Mesenchymal stem cell (in vitro differentiated cells and primary cell): ENCODE results near the gene VIPR2.

Experiments used
- DNase-seq: peaks from one replicate; pipeline ENCODE4 v3.0.0-alpha.2; 2013
- H2AFZ ChIP-seq: one replicate; pipeline ENCODE4 v1.6.1; 2013; ENCODE audit warnings: low read depth, mild to moderate bottlenecking, control low read depth, inconsistent platforms, low read length, moderate library complexity
- H2AK5ac ChIP-seq: 2 replicates; pipeline ENCODE4 v1.6.1; 2013; ENCODE audit warnings: low read length, moderate library complexity, mild to moderate bottlenecking, inconsistent platforms; ENCODE audit not compliant: severe bottlenecking
- H2BK120ac ChIP-seq: one replicate; pipeline ENCODE4 v1.6.1; 2013; ENCODE audit warnings: low read depth, mild to moderate bottlenecking, inconsistent platforms, low read length, moderate library complexity
- H2BK12ac ChIP-seq, 2 experiments: one replicate each; pipeline ENCODE4 v1.6.1; 2013; ENCODE audit warnings: inconsistent platforms in 2 of 2, low read length in 2 of 2, mild to moderate bottlenecking in 2 of 2, moderate library complexity in 2 of 2, control low read depth in 1 of 2
- H2BK15ac ChIP-seq: one replicate; pipeline ENCODE4 v1.6.1; 2013; ENCODE audit warnings: mild to moderate bottlenecking, low read depth, inconsistent platforms; ENCODE audit not compliant: poor library complexity, severe bottlenecking
- H2BK5ac ChIP-seq: 2 replicates; pipeline ENCODE4 v1.6.1; 2013; ENCODE audit warnings: low read depth, mild to moderate bottlenecking, low read length, control low read depth, inconsistent platforms; ENCODE audit not compliant: poor library complexity, severe bottlenecking
- H3K14ac ChIP-seq, 2 experiments: one replicate each; pipeline ENCODE4 v1.6.1; 2013; ENCODE audit warnings: inconsistent platforms in 2 of 2, low read length in 2 of 2, control low read depth in 1 of 2, mild to moderate bottlenecking in 1 of 2, moderate library complexity in 1 of 2
- H3K18ac ChIP-seq, 2 experiments: one replicate each; pipeline ENCODE4 v1.6.1; 2013; ENCODE audit warnings: inconsistent platforms in 2 of 2, low read length in 2 of 2, control low read depth in 1 of 2, low read depth in 1 of 2, mild to moderate bottlenecking in 1 of 2
- H3K23ac ChIP-seq, 2 experiments: one replicate each; pipeline ENCODE4 v1.6.1; 2013; ENCODE audit warnings: inconsistent platforms in 2 of 2, low read length in 2 of 2, mild to moderate bottlenecking in 2 of 2, moderate library complexity in 2 of 2, control low read depth in 1 of 2
- H3K27ac ChIP-seq: 2 replicates; pipeline ENCODE4 v1.5.1; 2013; ENCODE audit warnings: mild to moderate bottlenecking, moderate library complexity, low read length, control low read depth, inconsistent platforms; ENCODE audit not compliant: poor library complexity, severe bottlenecking
- H3K27me3 ChIP-seq, 2 experiments: 2 replicates each; pipeline versions ENCODE4 v1.6.1 to v1.7.0; 2013; ENCODE audit warnings: low read length in 2 of 2, mild to moderate bottlenecking in 2 of 2, moderate library complexity in 2 of 2, control low read depth in 1 of 2, inconsistent platforms in 1 of 2; ENCODE audit not compliant: control insufficient read depth in 1 of 2, insufficient read depth in 1 of 2
- H3K36me3 ChIP-seq, 2 experiments: 2 replicates each; pipeline versions ENCODE4 v1.6.1 to v1.7.0; 2013; ENCODE audit warnings: low read length in 2 of 2, control low read depth in 1 of 2, inconsistent platforms in 1 of 2, low read depth in 1 of 2, mild to moderate bottlenecking in 1 of 2; ENCODE audit not compliant: insufficient read depth in 2 of 2, control insufficient read depth in 1 of 2
- H3K4ac ChIP-seq, 2 experiments: one replicate each; pipeline ENCODE4 v1.6.1; 2013; ENCODE audit warnings: inconsistent platforms in 2 of 2, low read length in 2 of 2, mild to moderate bottlenecking in 2 of 2, moderate library complexity in 2 of 2, control low read depth in 1 of 2, low read depth in 1 of 2
- H3K4me1 ChIP-seq: 2 replicates; pipeline ENCODE4 v1.6.1; 2013; ENCODE audit warnings: low read depth, low read length, control low read depth; ENCODE audit not compliant: control insufficient read depth, insufficient read depth
- H3K4me2 ChIP-seq: 2 replicates; pipeline ENCODE4 v1.6.1; 2013; ENCODE audit warnings: low read length, mild to moderate bottlenecking, inconsistent platforms; ENCODE audit not compliant: poor library complexity, severe bottlenecking
- H3K4me3 ChIP-seq, 2 experiments: 2 replicates each; pipeline versions ENCODE4 v1.5.1 to v1.7.0; 2013; ENCODE audit warnings: low read length in 2 of 2, mild to moderate bottlenecking in 2 of 2, control low read depth in 1 of 2, low read depth in 1 of 2; ENCODE audit not compliant: insufficient read depth in 1 of 2
- H3K79me1 ChIP-seq: replicated peaks from 2 replicates; pipeline ENCODE4 v1.6.1; 2013; ENCODE audit warnings: mild to moderate bottlenecking, control low read depth, low read length, inconsistent platforms; ENCODE audit not compliant: poor library complexity, severe bottlenecking
- H3K9ac ChIP-seq: 2 replicates; pipeline ENCODE4 v1.7.0; 2013; ENCODE audit warnings: mild to moderate bottlenecking, low read length, moderate library complexity
- H3K9me3 ChIP-seq: 2 replicates; pipeline ENCODE4 v1.7.0; 2013; ENCODE audit warnings: mild to moderate bottlenecking, low read length; ENCODE audit not compliant: control insufficient read depth
- H4K8ac ChIP-seq: one replicate; pipeline ENCODE4 v1.6.1; 2013; ENCODE audit warnings: inconsistent platforms, mild to moderate bottlenecking, low read length, moderate library complexity
- H4K91ac ChIP-seq: one replicate; pipeline ENCODE4 v1.6.1; 2013; ENCODE audit warnings: mild to moderate bottlenecking, low read length, inconsistent platforms
- WGBS: methylation state at CpG from one replicate; pipeline ENCODE4 v1.1.7; 2013; ENCODE audit warnings: mixed read lengths; 5-methylcytosine and 5-hydroxymethylcytosine counted together

The VIPR2 gene

DNA sequence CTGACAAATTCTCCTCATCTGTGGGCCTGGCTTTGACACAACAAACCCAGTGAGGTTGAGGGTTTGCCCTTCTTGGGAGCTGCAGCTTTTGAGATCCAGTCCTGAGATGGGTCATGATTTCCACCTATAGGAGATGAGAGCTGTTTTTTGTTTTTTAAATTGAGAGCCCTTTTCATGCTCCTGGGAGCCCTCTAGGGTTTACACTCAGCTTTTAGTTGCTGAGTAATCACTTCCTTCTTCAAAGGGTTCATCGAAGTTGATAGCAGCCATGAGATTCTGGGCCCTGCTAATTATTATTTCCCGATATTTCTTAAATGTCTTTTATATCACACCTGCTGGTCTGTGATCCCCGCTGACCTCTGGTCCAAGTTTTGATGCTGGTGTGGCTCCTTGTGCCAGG is 47.3 kb upstream of the VIPR2 start:
- Histone ChIP-seq H3K27ac (no peak overlapping the region), H4K91ac (no peak overlapping the region), H3K9me3 (peaks cover 16% of the 10 kb centered on the region), H2BK5ac (no peak overlapping the region), H3K4ac (no peak overlapping the region), H4K8ac (no peak overlapping the region), H3K23ac (no peak overlapping the region), H2BK12ac (no peak overlapping the region), H3K9ac (no peak overlapping the region), H3K79me1 (no peaks in the 10 kb centered on the region), H3K36me3 (no peaks in the 10 kb centered on the region), H3K4me1 (no peaks in the 10 kb centered on the region), H3K4me2 (no peak overlapping the region), H3K18ac (no peak overlapping the region), H2BK120ac (no peak overlapping the region), H2AK5ac (no peak overlapping the region), H3K14ac (no peak overlapping the region), H3K27me3 (peaks cover 0 to 4% of the 10 kb centered on the region in 2 experiments), H3K4me3 (no peak overlapping the region), H2BK15ac (no peak overlapping the region), H2AFZ (no peak overlapping the region)
- 61% methylated on average over 3 of the region's 3 CpGs for WGBS
- DNase-seq, result no peak

DNA sequence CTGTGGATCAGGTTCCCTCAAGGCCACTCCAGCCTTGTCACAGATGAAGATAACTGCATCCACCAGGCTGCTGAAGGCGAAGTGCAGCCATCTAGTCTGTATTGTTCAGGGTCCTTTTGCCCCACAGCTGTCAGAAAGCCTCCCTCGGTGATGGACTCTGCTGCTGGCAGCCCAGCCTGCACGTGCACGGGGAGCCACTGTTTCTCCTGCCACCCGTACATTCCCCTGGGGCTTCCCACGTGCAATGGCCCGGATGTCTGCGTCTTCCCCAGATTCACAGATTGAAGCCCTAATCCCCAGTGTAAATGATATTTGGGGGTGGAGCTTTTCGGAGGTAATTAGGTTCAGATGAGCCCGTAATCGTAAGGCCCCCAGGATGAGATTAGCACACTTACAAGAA is 46.6 kb upstream of the VIPR2 start:
- Histone ChIP-seq H3K23ac (no peak overlapping the region), H2AK5ac (no peak overlapping the region), H3K4me1 (no peaks in the 10 kb centered on the region), H4K8ac (no peak overlapping the region), H2BK15ac (no peak overlapping the region), H3K36me3 (no peaks in the 10 kb centered on the region), H2AFZ (no peak overlapping the region), H3K4me2 (no peak overlapping the region), H3K27ac (no peak overlapping the region), H3K4me3 (no peak overlapping the region), H3K4ac (no peak overlapping the region), H3K9me3 (peaks cover 19% of the 10 kb centered on the region), H2BK12ac (no peak overlapping the region), H3K18ac (no peak overlapping the region), H2BK5ac (no peak overlapping the region), H3K9ac (no peak overlapping the region), H3K14ac (no peak overlapping the region), H4K91ac (no peak overlapping the region), H3K27me3 (peaks cover 0 to 4% of the 10 kb centered on the region in 2 experiments), H3K79me1 (no peaks in the 10 kb centered on the region), H2BK120ac (no peak overlapping the region)
- no peak for DNase-seq
- WGBS, result 63% methylated on average over 11 of the region's 11 CpGs

DNA sequence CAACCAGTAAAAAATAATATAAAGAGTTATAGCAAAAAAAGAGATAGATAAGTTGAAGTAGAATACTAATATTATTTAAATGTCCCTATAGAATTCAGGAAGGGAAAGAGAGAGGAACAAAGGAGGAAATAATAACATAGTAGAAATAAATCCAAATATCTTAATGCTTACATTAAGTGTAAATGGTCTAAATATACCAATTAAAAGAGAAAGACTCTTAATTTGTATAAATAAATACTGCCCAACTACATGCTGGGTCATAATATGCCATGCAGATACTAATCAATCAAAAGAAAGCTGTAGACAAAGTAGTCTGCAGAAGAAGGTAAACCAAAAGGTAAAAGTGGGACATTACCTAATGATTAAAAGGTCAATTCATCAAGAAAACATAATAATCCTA is 43.3 kb upstream of the VIPR2 start:
- H3K27ac ChIP-seq, result no peak overlapping the region

DNA sequence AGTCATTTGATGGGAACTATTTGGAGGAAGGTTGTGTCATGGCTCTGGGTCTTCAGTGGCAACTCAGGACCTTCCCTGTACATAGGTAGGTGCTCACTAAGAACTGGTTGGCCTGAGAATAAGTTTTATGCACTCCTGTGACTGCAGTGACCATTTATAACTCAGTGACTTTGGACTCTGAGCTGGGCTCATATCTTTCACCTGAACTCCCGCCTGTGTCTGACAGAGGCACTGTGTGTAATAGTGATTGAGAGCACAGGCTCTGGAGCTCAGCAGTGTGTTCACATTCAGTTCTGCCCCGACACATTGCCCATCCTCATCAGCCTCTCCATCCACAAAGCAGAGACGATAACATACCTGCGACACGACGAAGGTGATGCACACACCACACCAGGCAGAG is 34.6 kb upstream of the VIPR2 start:
- DNase-seq, result no peak
- Histone ChIP-seq H3K36me3 (no peaks in the 10 kb centered on the region), H2BK15ac (no peak overlapping the region), H2BK12ac (no peak overlapping the region), H3K9me3 (peaks cover 5% of the 10 kb centered on the region), H2AFZ (no peak overlapping the region), H3K9ac (no peak overlapping the region), H3K79me1 (no peaks in the 10 kb centered on the region), H3K23ac (no peak overlapping the region), H2AK5ac (no peak overlapping the region), H2BK5ac (no peak overlapping the region), H3K4me2 (no peak overlapping the region), H3K14ac (no peak overlapping the region), H3K18ac (no peak overlapping the region), H3K4ac (no peak overlapping the region), H3K4me1 (no peaks in the 10 kb centered on the region), H3K27ac (no peak overlapping the region), H3K27me3 (no peaks in the 10 kb centered on the region), H2BK120ac (no peak overlapping the region), H4K91ac (no peak overlapping the region), H3K4me3 (no peak overlapping the region), H4K8ac (no peak overlapping the region)
- 82% methylated on average over 6 of the region's 6 CpGs for WGBS

More for the DNA sequence above, 43.3 kb upstream of the VIPR2 start:
- no peaks in the 10 kb centered on the region for H3K36me3 ChIP-seq
- H3K9me3 ChIP-seq, result peaks cover 22% of the 10 kb centered on the region
- H3K27me3 ChIP-seq, result peaks cover 0 to 4% of the 10 kb centered on the region in 2 experiments
- H3K4me3 ChIP-seq, result no peak overlapping the region
- no peak overlapping the region for H4K8ac ChIP-seq
- H3K9ac ChIP-seq, result no peak overlapping the region
- no peak overlapping the region for H4K91ac ChIP-seq
- H2AFZ ChIP-seq, result no peak overlapping the region
- H3K4me1 ChIP-seq, result no peaks in the 10 kb centered on the region
- no peak overlapping the region for H3K14ac ChIP-seq
- H2BK120ac ChIP-seq, result no peak overlapping the region
- no peak overlapping the region for H3K23ac ChIP-seq
- no peak for DNase-seq
- no peaks in the 10 kb centered on the region for H3K79me1 ChIP-seq
- H3K4ac ChIP-seq, result no peak overlapping the region
- no peak overlapping the region for H2BK12ac ChIP-seq
- no peak overlapping the region for H3K4me2 ChIP-seq
- no peak overlapping the region for H3K18ac ChIP-seq
- no peak overlapping the region for H2BK5ac ChIP-seq
- no peak overlapping the region for H2BK15ac ChIP-seq
- no peak overlapping the region for H2AK5ac ChIP-seq
